GM21723 (cell line): ENCODE results near the gene ZNF417.
"Not testable (repeated sequence)": the region's sequence is repeated elsewhere in the genome, so short reads cannot be mapped to it uniquely, and the experiment has no call there.

ENCODE experiments used
- ATAC-seq: cut with Tn5 transposase; IDR thresholded peaks from one replicate; pipeline ENCODE4 v1.9.1; 2021; ENCODE audit warnings: mild to moderate bottlenecking, moderate library complexity; ENCODE audit not compliant: unreplicated experiment

ZNF417 gene

DNA sequence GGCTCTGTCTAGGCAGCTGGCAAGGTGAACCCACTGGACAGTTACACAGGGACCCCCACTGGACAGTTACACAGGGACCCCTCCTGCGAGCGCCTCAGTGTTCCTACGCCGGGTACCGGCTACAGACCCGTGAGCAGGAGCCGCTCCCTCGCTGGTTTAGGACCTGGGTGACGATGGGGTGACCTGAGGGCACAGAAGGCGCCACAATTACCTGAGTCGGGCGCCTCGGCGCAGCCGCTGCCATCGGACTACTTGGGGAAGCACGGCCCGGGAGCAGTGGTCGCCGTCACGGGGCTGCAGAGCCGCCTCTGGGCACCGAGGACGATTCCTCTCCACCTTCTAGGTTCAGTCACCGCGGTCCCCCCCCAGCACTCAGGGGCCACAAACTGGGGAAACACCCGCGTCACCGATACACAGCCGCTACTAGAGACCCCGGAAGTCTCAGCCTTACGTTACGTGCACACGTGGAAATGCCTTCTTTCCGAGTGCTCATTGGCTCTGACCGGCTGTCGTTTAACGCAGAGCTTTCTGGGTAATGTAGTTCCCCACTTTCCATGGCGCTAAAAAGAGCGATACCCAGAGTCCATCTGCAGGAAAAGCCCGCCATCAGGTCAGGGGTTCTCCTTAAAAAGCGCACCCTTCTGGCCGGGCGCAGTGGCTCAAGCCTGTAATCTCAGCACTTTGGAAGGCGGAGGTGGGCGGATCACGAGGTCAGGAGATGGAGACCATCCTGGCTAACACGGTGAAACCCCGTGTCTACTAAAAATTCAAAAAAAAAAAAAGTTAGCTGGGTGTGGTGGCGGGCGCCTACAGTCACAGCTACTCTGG lies at the start of gene ZNF417:
TSS of gene ZNF417 (minus strand) at position 425 of the 828 bp plus-strand sequence. CDS start at position 244, 181 bp downstream.
- peak; percentile 92 for ATAC-seq

DNA sequence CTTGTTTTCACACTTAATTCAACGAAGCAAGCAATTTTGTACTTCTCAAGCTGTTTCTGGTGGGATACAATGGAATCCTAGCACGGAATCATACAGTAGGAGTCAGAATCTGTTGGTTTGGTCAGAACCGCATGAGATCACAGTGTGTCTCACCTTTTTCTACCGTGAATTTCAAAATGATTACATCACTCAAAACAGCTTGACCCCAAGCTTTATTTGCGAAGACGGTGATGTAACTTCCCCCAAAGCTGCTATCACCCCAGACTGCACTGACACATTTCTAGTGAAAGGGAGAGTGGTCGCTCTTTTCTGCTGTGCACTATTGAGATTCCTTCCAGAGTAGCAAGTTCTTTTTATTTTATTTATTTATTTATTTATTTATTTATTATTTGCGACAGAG lies 48.4 kb upstream of the ZNF417 start:
- no peak for ATAC-seq

DNA sequence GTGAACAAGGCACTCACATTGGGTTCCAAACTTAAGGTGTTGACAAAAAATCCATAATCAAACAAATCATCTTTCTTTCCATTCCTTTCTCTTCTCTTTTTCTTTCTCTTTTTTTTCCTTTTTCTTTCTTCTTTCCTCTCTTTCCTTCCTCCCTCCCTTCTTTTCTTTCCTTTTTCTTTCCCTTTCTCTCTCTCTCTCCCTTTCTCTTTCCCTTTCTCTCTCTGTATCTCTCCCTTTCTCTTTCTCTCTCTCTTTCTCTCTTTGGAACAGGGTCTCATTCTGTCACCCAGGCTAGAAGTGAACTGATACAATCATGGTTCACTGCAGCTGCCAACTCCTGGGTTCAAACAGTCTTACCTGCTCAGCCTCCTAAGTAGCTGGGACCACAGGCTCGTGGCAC lies 45.4 kb upstream of the ZNF417 start:
- ATAC-seq: no peak

DNA sequence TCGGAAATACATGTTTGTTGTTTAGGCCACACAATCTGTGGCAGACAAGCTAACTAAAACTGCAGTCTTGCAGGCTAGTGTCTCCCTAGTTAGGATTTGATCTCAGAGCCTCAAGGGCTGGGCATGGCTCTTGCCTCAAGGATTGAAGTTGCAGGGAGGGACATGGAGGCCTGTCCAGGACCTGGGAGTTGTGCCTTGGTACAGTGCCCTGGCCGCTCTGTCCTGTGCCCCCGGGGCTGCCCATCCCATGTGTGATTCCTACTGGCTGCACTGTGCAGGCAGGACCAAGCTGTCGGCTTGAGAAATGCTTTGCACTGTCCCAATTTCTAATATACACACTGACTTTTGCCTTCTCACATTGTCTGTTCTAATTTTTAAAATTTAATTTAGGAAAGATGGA lies 38.6 kb upstream of the ZNF417 start:
- no peak for ATAC-seq

DNA sequence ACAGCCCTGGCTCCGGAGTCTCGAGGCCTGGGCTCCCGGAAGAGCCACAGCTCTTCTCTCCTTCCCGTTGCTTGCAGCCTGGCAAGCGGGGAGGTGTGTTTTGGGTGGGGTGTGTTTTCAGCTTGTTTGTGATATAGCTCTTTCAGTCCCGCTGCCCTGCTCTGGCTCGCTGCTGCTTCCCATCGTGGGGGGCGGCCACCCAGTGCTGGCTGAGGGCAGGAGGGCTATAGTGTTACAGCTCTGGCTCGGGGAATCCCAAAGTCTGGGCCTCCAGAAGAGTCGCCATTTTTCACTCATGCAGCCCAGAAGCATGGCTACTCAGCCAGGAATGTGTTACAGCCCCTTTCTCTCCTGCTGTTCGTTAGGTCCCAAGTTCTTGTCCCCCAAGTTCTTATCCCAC lies 33.3 kb upstream of the ZNF417 start:
- ATAC-seq: no peak

DNA sequence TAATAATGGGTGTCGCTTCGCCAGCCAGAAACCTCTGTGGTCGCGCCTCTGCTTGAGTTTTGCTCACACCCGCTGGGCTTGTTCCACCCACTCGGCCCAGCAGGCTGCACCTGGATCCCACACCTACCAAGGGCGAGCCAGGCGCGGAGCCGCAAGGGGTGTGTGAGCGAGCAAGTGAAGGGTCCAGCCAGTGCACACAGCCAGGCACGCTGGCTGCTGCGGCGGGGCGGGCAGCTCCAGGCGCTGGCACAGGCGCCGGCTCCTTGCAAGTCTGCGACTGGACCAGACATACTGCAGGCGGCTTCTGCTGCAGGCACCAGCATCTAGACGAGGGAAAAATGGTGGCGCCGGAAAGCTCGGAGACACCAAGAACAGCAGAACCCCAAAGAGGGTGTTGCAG lies 32.9 kb upstream of the ZNF417 start:
- no peak for ATAC-seq

DNA sequence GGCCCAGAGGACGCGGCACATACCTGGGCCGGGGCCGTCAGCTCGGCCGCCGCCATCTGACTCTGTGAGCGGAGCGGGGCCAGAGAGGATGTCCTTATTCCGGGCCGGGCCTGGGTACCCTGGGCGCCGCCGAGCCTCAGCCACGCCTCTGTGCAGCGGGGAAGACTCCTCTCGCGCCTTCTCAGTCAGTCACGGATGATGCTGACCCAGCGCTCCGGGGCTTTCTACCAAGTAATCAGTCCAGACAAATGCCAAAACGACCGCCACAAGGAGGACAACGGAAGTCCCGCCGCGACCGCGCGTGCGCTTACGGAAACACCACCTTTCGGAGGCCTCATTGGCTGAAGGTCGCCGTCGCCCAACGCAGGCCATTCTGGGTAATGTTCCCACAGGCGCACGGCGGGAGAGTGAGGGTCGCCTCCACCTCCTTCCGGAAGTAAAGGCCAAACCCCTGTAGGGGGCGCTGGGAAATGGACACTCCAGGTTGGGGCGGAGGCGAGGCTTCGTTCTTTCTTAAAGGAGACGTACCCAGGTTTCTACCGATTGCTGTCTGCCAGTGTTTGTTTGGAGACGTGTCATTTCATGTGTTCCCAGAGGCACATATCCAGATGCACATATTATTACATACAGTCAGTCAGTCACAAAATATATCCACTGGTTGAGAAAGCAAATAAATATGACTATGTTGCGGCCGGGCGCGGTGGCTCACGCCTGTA lies 31.2 kb upstream of the ZNF417 start, which contains the start of gene ZNF256:
TSS of gene ZNF256 (minus strand) at position 288 of the 716 bp plus-strand sequence. CDS start at position 56, 232 bp downstream.
- peak; percentile 89 for ATAC-seq

DNA sequence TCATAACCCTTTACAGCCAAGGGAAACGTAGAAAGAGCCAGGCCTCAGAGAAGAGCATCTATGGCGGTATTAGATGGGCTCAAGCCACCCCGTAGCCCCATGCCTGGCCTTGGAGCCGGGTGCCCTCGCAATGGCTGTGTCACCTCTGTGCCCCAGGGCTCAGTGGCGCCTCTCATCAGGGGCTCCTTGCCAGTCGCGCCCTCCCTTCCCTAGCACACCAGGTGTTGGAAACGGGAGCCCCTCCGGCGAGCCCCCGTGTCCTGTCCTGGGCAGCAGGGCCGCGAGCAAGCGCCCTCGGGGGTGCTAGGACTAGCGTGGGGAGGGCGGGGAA lies 30.7 kb upstream of the ZNF417 start:
- no peak for ATAC-seq

DNA sequence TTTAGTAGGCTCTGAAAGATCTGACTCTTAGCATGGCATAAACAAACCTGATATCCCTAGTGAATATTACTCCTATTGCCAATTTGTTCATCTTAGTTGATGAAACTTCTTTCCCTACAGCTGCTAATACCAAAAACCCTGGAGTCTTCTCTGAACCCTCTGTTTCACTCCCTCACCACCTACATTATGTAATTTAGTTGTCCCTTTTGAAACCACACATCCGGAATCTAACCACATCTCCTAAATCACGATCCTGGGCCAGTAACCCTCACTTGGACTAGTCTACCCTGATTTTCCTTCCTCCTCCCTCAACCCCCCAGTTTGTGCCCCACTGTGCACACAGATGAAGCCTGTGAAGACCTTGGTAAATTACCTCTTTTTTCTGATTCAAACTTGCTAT lies 29.9 kb upstream of the ZNF417 start:
- ATAC-seq: no peak

DNA sequence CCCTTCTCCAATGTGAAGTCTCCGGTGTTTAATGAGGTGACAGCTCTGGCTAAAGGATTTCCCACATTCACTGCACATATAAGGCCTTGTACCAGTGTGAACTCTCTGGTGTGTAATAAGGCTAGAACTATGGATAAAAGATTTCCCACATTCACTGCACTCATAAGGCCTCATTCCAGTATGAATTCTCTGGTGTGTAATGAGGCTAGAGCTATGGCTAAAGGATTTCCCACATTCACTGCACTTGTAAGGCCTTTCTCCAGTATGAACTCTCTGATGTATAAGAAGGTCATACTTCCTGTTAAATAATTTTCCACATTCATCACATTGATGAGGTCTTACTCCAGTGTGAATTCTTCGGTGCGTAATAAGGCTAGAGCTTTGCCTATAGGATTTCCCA lies 25.2 kb upstream of the ZNF417 start:
- no peak for ATAC-seq

DNA sequence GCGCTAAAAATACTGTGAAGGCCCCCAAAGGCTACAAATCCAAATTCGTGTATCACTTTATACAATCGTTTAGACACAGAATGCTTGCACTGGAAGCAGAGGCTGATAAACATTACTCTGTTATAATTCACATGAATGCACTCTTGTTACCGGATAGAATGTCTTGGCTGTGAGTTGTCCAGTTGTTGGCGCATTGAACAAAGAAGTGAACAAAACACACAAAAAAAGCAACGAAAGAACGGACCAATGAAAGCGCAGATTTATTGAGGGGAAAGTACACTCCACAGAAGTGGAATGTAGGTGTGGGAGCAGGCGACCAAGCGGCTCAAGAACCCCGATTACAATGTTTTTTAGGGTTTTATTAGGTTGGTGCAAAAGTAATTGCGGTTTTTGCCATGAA lies 19.3 kb upstream of the ZNF417 start:
- ATAC-seq: no peak

DNA sequence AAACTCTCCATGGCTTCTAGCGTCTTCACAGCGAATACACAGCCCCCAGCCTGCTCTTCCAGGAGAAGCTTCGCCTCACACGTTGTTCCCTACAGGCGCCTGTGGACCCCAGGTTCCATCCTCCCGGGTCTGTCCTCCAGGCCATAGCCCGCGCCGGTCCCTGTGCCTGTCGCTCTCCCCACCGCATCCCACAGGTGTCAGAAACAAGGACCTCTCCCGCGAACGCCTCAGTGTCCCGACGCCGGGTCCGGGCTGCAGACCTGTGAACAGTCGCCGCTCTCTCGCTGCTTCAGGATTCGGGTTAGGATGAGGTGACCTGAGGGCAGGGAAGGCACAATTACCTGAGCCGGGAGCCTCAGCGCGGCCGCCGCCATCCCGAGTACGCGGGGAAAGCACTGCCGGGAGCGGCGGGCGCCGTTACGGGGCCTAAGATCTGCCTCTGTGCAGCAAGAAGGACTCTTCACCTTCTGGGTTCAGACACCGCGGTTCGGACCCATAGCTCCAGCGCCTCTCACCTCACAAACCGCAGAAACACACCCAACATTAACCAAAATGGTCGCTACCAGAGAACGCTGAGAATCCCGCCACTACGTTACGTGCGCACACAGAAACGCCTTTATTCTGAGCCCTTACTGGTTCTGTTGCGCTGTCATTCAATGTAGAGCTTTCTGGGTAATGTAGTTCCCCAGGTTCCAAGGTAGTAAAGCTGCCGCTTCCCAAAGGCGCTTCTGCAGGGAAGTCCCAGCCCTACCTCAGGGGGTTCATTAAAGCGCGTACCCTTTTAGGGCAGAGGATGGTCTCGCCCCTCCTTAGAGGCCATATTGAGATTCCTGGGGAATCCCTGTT lies 18.7 kb upstream of the ZNF417 start, which contains the start of gene ZNF418:
TSS of gene ZNF418 (minus strand) at position 583 of the 846 bp plus-strand sequence. CDS start 1,580 bp downstream, outside the sequence.
- ATAC-seq: peak; percentile 48

DNA sequence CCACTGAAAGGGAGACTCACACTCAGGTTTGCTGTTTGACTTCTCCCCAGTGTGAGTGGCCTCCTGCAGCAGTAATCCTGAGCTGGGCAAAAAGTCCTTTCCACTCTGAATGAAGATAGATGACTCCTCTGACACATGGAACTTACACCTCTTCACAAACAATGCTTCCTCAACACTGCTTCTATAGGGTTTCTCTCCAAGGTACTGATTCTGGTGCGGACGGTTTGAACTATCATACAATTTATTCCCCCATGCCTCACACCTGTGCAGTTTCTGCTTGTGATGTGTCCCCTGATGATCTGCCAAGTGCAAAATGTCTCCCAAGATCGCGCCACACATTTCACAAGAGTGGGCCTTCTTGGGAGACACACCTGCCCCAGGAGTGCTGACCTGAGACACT lies 11.2 kb upstream of the ZNF417 start:
- no peak for ATAC-seq

DNA sequence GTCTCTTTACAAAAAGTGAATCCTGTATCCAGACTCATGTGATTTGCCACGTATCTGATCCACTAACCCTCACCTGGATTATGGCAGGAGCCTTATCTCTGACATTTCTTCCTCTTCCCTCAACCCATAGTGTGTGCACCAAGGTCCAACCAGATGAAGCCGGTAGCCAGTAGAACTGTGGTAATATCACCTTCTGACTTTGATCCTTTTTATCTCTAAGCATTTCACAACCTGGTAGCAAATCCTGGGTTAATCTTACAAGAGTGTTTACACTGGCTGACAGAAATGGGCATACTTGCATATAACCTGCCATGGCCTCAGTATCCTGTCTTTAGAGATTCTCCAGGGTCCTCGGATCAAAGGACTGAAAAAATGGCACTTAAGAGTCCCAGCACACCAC lies 1.9 kb downstream of the ZNF417 start:
- ATAC-seq: no peak

DNA sequence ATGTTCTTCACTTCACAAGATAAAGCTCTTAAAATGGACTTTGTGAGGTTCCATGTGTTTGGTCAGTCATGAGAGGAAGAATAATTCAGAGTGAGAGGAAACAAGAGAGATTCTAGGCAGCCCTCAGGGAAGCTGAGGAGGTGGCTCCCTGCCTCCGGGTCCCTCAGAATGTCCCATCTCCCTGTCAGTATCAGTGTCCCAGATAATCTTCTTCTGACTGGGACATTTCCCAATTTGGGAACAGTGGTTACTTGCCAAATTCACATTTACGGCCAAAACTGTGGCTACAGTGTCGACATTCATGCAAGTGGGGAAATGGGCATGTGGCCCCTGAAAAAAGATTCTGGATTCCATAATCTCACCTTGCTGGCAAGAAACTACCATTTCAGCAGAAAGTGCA lies 9.0 kb downstream of the ZNF417 start:
- no peak for ATAC-seq

DNA sequence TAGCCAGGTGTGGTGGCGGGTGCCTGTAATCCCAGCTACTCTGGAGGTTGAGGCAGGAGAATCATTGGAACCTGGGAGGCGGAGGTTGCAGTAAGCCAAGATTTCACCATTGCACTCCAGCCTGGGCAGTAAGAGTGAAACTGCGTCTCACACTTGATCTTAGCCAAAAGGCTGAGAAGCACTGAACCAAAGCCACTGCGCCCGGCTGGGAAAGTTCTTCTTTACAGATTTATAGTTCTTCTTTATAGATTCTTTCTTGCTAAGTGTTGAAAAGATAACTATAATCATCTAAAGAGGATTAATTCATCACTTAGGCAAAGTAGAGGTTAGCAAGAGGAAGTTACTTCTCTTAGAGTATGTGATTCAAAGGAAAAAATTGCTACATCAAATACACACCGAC lies 11.1 kb downstream of the ZNF417 start:
- ATAC-seq: no peak

DNA sequence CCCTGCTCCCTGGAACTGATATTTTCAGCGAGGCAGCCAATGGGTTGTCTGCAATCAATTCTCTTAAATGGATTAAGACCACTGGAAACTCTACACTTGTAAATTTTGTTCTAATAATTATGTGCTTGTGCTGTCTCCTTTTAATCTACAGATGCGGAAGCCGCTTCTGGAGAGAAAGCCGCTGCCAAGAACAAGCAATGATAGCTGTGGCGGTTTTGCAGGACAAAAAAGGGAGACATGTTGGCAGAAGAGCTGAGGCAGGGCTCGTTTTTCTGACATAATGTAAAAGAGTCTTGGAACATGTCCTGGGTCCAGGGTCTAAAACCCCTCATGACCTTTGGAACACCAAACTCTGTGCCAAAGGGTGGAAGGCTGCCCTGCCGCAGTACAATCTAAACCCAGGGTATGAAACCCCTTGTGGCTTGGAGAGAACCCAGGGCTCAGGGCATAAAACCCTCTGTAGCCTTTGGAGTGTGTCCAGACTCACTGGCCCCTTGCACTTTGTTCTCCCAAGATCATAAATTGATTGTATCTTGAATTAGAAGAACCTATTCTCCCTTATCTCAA lies 12.7 kb downstream of the ZNF417 start:
- ATAC-seq: no peak

DNA sequence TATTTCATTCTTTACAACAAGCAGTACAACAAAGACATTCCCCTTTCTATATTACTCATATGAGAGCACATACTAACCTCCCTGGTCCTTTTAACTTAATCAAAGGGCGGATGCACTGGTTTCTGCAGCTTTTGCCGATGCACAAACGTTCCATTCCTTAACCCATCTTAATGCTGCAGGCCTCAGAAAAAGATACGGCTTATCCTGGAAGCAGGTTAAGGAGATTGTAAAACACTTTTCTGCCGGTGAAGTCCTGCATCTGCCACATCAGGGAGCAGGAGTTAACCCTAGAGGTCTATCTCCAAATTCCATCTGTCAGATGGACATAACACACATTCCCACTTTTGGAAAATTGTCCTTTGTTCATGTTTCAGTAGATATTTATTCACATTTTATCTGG lies 16.1 kb downstream of the ZNF417 start:
- no peak for ATAC-seq

DNA sequence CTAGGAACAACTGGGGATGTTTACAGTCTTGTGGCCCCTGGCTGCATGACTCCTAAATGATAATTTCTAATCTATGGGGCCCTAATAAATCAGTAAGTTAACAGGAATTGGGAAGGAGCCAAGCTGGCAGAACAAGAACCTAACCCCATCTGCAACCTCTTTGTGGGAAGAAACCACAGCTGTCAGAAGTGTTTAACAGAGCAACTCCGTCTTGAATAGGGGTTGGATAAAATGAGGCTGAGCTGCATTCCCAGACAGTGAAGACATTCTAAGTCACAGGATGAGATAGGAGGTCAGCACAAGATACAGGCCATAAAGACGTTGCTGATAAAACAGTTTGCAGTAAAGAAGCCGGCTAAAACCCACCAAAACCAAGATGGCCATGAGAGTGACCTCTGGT lies 25.7 kb downstream of the ZNF417 start:
- ATAC-seq: not testable (repeated sequence)

DNA sequence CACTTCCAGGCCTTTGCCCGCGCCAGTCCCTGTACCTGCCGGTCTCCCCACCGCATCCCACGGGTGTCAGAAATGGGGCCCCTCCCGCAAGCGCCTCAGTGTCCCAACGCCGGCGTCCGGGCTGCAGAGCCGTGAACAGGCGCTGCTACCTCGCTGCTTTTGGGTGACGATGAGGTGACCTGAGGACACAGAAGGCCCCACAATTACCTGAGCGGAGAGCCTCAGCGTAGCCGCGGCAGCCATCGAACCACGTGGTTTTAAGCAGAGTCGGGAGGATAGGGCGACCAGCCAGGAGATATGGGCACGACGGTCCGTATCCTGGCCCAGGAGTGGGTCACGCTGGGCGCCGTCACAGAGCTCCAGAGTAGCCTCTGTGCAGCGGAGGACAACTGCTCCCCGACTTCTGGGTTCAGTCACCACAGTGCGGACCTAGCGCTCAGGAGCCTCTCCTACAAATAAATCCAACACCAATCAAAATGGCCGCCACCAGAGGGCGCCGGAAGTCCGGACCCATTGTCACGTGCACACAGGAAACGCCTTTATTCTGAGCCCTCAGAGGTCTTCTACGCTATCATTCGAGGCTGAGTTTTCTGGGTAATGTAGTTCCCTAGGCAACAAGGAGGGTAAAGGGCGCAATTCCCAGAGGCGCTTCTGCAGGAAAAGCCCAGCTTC lies 27.7 kb downstream of the ZNF417 start, which contains the start of gene ZNF814:
TSS of gene ZNF814 (minus strand) at position 478 of the 672 bp plus-strand sequence. CDS start at position 243, 235 bp downstream.
- ATAC-seq: peak; percentile 76
